ENCODE results near the gene UCN.
"Not testable (repeated sequence)": the region's sequence is repeated elsewhere in the genome, so short reads cannot be mapped to it uniquely, and the experiment has no call there.

GRCh38 chr2:27319839-27320238, 11.6 kb upstream of the UCN start:
- not testable (repeated sequence) for TF ChIP-seq CTCF (IDR thresholded peaks at IDR 0.05; ENCODE audit: borderline replicate concordance, extremely low read depth, low read length, poor library complexity, severe bottlenecking); EZH2 (IDR thresholded peaks at IDR 0.05; ENCODE audit: borderline replicate concordance, low read depth, low read length, severe bottlenecking)
